ENCODE results near the gene ATF3. TPM values are rescaled to one million over a fixed set of nuclear protein-coding genes. Genes with fewer than 3 reads are reported as not detected.

Gene ATF3
- total RNA-seq, 2 experiments from 2014 or later: 35.4 to 41.3 TPM

DNA sequence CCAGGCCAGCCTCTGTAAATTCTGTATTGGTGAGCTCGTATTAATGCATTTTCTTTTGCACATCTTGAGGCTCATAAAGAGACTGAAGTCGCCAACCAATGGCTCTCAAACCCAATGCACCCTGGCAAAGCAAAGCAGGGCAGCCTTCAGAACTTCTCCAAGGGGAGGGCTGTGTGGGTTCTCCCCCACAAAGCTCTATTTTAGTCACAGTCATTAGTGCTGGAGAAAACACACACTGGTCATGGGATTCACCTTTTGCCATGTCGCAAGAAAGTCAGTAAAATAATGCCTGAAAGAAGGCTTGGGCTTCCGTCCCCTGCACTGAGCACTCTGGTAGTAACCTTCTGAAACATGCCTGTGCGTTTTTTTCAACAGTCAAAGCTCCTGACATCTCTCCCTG lies 26.3 kb upstream of the ATF3 start:
- Mint-ChIP-seq H3K4me3 (no peak overlapping the region), H3K27ac (no peak overlapping the region), H3K9me3 (no peaks in the 10 kb centered on the region), H3K27me3 (peaks cover 23% of the 10 kb centered on the region), H3K4me1 (ENCODE audit: low read depth) (no peaks in the 10 kb centered on the region), H3K36me3 (ENCODE audit: low read depth) (no peaks in the 10 kb centered on the region)
- no peak for DNase-seq
- POLR2A ChIA-PET: no interaction called here
- TF ChIP-seq, protein P1, sequence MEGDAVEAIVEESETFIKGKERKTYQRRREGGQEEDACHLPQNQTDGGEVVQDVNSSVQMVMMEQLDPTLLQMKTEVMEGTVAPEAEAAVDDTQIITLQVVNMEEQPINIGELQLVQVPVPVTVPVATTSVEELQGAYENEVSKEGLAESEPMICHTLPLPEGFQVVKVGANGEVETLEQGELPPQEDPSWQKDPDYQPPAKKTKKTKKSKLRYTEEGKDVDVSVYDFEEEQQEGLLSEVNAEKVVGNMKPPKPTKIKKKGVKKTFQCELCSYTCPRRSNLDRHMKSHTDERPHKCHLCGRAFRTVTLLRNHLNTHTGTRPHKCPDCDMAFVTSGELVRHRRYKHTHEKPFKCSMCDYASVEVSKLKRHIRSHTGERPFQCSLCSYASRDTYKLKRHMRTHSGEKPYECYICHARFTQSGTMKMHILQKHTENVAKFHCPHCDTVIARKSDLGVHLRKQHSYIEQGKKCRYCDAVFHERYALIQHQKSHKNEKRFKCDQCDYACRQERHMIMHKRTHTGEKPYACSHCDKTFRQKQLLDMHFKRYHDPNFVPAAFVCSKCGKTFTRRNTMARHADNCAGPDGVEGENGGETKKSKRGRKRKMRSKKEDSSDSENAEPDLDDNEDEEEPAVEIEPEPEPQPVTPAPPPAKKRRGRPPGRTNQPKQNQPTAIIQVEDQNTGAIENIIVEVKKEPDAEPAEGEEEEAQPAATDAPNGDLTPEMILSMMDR (IDR thresholded peaks at IDR 0.05): no peak
- CTCF ChIA-PET: interaction anchor here (0.9 to 1.6 kb wide), 3 partner anchors 10 to 15 kb away, joined by 4 to 5 read pairs (median 5); no protein-coding TSS in a partner anchor
- intact Hi-C loops (cut with micrococcal nuclease): no loop called here
- ATAC-seq: no peak

DNA sequence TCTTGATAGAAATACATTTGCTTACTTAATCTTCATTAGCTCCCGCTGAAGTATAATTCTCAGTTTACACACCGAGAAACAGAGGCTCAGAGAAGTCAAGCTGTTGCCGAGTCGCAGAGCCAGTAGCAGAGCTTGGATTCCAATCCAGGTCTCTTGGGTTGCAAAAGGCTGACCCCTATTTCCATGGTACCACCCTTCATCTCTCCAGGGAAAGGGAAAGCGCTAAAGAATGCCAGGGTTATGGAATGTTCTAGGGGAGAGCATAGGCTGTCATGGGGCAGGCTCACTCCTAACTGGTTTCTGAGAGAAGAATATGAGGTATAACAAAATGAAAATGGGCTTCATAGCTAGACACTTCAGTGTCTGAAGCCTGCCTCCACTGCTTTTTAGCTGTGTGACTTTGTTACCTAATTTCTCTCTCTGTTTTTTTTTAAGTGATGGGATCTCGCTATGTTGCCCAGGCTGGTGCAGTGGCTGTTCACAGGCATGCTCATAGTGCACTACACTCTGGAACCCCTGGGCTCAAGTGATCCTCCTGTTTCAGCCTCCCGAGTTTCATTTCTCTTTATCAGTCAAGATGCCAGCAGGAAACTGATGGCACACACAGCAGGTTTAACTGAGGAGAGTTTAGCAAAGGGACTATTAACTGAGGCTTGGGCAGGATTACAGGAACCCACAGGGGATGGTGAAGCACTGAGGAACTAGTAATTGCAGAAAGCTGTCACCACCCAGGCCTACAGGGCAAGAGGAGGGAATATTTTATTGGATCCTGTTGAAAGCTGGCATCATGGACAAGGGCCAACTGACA lies 25.5 kb upstream of the ATF3 start:
- Mint-ChIP-seq H3K4me3 (no peak overlapping the region), H3K27me3 (peaks cover 23% of the 10 kb centered on the region), H3K9me3 (no peaks in the 10 kb centered on the region), H3K4me1 (ENCODE audit: low read depth) (no peaks in the 10 kb centered on the region), H3K27ac (no peak overlapping the region), H3K36me3 (ENCODE audit: low read depth) (no peaks in the 10 kb centered on the region)
- no peak for DNase-seq
- intact Hi-C loops (cut with micrococcal nuclease): no loop called here
- ATAC-seq: no peak
- TF ChIP-seq, protein P1 (IDR thresholded peaks at IDR 0.05): no peak
- ChIA-PET POLR2A (no interaction called here), CTCF (interaction anchor here (0.9 to 1.6 kb wide), 5 partner anchors 9 to 47 kb away, joined by 3 to 5 read pairs (median 4); no protein-coding TSS in a partner anchor)

DNA sequence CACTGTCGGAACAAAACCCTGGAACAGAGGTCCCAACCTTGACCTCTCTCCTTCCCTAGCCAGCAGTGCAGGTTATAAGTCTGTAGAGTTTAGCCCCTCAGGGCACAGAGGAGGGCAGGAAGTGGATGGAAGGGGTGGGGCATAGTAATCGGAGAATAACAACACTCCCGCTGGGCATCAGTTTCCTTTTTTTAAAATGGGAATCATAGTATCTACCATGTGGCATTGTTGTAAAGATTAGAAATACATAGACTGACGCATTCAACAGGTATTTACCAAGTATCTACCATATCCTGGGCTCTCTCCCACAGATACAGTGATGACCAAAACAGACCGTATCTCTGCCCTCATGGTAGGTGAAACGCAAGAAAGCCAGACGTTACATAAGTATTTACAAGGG lies 24.9 kb upstream of the ATF3 start:
- ATAC-seq (no peak), DNase-seq (no peak)
- Mint-ChIP-seq H3K9me3 (no peaks in the 10 kb centered on the region), H3K36me3 (ENCODE audit: low read depth) (no peaks in the 10 kb centered on the region), H3K27me3 (peaks cover 22% of the 10 kb centered on the region), H3K4me1 (ENCODE audit: low read depth) (no peaks in the 10 kb centered on the region), H3K4me3 (no peak overlapping the region), H3K27ac (no peak overlapping the region)
- TF ChIP-seq, protein P1 (IDR thresholded peaks at IDR 0.05): no peak
- ChIA-PET CTCF (interaction anchor here (1.0 to 1.5 kb wide), 3 partner anchors 10 to 107 kb away, joined by 3 to 4 read pairs (median 3); no protein-coding TSS in a partner anchor), POLR2A (interaction anchor here (0.6 kb wide), 1 partner anchor 16 kb away, joined by 3 read pairs; no protein-coding TSS in a partner anchor)
- intact Hi-C loops (cut with micrococcal nuclease): no loop called here

DNA sequence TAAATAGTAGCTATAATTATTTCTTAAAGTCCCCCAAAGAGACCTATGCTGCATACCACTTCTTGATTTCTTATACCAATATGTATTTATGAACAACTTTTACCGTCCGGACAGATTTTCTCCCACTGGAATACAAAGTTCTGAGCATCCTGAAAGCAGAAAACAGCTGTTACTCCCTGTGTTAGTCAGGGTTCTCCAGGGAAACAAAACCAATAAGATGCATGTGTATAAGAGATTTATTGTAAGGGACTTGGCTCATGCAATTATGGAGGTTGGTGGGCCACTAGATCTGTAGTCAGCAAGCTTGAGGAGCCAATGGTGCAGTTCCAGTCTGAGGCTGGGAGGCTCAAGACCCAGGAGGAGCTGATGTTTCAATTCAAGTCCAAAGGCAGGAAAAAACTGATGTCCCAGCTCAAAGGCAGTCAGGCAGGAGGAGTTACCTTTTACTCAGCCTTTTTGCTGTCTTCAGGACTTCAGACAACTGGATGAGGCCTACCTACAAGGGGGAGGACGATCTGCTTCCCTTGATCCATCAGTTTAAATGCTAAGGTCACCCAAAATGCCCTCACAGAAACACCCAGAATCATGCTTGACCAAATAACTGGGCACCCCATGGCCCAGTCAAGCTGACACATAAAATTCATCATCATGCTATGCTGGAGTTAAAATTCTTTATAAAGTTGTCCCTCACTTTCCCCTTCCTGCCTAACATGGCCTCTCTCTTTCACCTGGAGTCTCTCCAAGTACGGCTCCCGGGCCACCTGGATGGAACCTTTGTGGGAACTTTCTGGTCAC lies 24.3 kb upstream of the ATF3 start:
- H3K27me3 Mint-ChIP-seq: peaks cover 24% of the 10 kb centered on the region
- no peaks in the 10 kb centered on the region for H3K36me3 Mint-ChIP-seq (ENCODE audit: low read depth)
- CTCF ChIA-PET: interaction anchor here (1.0 to 1.6 kb wide), 4 partner anchors 10 to 129 kb away, joined by 3 to 4 read pairs (median 3); no protein-coding TSS in a partner anchor

More for the DNA sequence above, 24.3 kb upstream of the ATF3 start:
- POLR2A ChIA-PET: interaction anchor here (0.6 kb wide), 1 partner anchor 16 kb away, joined by 3 read pairs; no protein-coding TSS in a partner anchor
- H3K4me1 Mint-ChIP-seq (ENCODE audit: low read depth): no peaks in the 10 kb centered on the region
- intact Hi-C loops (cut with micrococcal nuclease): no loop called here
- DNase-seq (no peak), ATAC-seq (no peak)
- H3K4me3 Mint-ChIP-seq: no peak overlapping the region
- no peaks in the 10 kb centered on the region for H3K9me3 Mint-ChIP-seq
- no peak overlapping the region for H3K27ac Mint-ChIP-seq
- TF ChIP-seq, protein P1 (IDR thresholded peaks at IDR 0.05): no peak

Measured in activated CD8-positive, alpha-beta T cell treated with anti-CD3 and anti-CD28 coated beads for 36 hours (primary cell).